ENCODE results near the gene NME7. TPM values are rescaled to one million over a fixed set of nuclear protein-coding genes. Genes with fewer than 3 reads are reported as not detected.

Gene NME7
- total and polyA plus RNA-seq, 12 donors = 5.5 to 18.9 (median 10.5) TPM

- Histone ChIP-seq H3K4me3 (no peak overlapping the region), H3K4me1 (no peaks in the 10 kb centered on the region), H3K9me3 (peaks cover 0 to 5% (median 0%) of the 10 kb centered on the region in 11 donors), H3K27ac (no peak overlapping the region), H3K27me3 (no peaks in the 10 kb centered on the region), H3K36me3 (peaks cover 0 to 72% (median 13%) of the 10 kb centered on the region in 9 donors)
- TF ChIP-seq CTCF (IDR thresholded peaks at IDR 0.05) = no peak
- WGBS, 2 donors = 99% methylated on average over 3 of the region's 3 CpGs
- intact Hi-C loops (cut with DNase I) = no loop called here
- ATAC-seq = no peak
- no peak for DNase-seq
Measured at GRCh38 chr1:169395955-169396354, 28.4 kb upstream of the NME7 start.

- Histone ChIP-seq H3K4me3 (no peak overlapping the region), H3K9me3 (no peaks in the 10 kb centered on the region), H3K27me3 (no peaks in the 10 kb centered on the region), H3K4me1 (no peaks in the 10 kb centered on the region), H3K36me3 (peaks cover 0 to 99% (median 39%) of the 10 kb centered on the region in 9 donors), H3K27ac (no peak overlapping the region)
- intact Hi-C loops (cut with DNase I) = no loop called here
- no peak for ATAC-seq
- 96 to 100% methylated on average over 1 of the region's 1 CpG for WGBS, 2 donors
- DNase-seq = no peak
- no peak for TF ChIP-seq CTCF (IDR thresholded peaks at IDR 0.05)
Measured at GRCh38 chr1:169392406-169392805, 24.8 kb upstream of the NME7 start.

- intact Hi-C loops (cut with DNase I) = no loop called here
Measured at GRCh38 chr1:169390303-169390702, 22.7 kb upstream of the NME7 start.

GRCh38 chr1:169387399-169387798, 19.8 kb upstream of the NME7 start:
- H3K4me3 ChIP-seq = no peak overlapping the region
- H3K9me3 ChIP-seq = no peaks in the 10 kb centered on the region
- no peak for TF ChIP-seq CTCF (IDR thresholded peaks at IDR 0.05)
- no peaks in the 10 kb centered on the region for H3K4me1 ChIP-seq
- no peak overlapping the region for H3K27ac ChIP-seq
- ATAC-seq (no peak), DNase-seq (no peak)
- peaks cover 0 to 100% (median 49%) of the 10 kb centered on the region in 9 donors for H3K36me3 ChIP-seq
- intact Hi-C loops (cut with DNase I) = no loop called here
- no peaks in the 10 kb centered on the region for H3K27me3 ChIP-seq

More at GRCh38 chr1:169390303-169390702, 22.7 kb upstream of the NME7 start:
- no peak for ATAC-seq
- H3K4me3 ChIP-seq = no peak overlapping the region
- H3K27ac ChIP-seq = no peak overlapping the region
- no peak for TF ChIP-seq CTCF (IDR thresholded peaks at IDR 0.05)
- H3K36me3 ChIP-seq = peaks cover 0 to 100% (median 50%) of the 10 kb centered on the region in 9 donors
- H3K4me1 ChIP-seq = no peaks in the 10 kb centered on the region
- no peaks in the 10 kb centered on the region for H3K9me3 ChIP-seq
- no peak for DNase-seq
- no peaks in the 10 kb centered on the region for H3K27me3 ChIP-seq
